GM23338 (cell line): ENCODE data around the gene MAN1C1. TPM values are rescaled to one million over a fixed set of nuclear protein-coding genes. Genes with fewer than 3 reads are reported as not detected.

Source experiments
- ATAC-seq: fragments of 200-7000 bp; cut with Tn5 transposase; 3 replicates; pipeline ENCODE4 v1.9.1; 2020
- DNase-seq: peaks from one replicate; pipeline ENCODE4 v3.0.0-alpha.2; 2015; ENCODE audit warnings: low spot score
- H2AFZ ChIP-seq: fragments of 200-600 bp; sonication (generic); 2 replicates; pipeline ENCODE4 v1.8.0; 2016; ENCODE audit warnings: antibody characterized with exemption, mild to moderate bottlenecking, moderate library complexity
- H3F3A ChIP-seq: fragments of 200-600 bp; sonication (generic); replicated peaks from 2 replicates; pipeline ENCODE4 v1.8.0; 2017; ENCODE audit warnings: antibody characterized with exemption, mixed run types, low read depth
- H3K27ac ChIP-seq: fragments of 200-600 bp; sonication (generic); 2 replicates; pipeline ENCODE4 v1.6.1; 2016; ENCODE audit warnings: low read depth
- H3K27me3 ChIP-seq: fragments of 200-600 bp; sonication (generic); 2 replicates; pipeline ENCODE4 v1.8.0; 2016; ENCODE audit warnings: mild to moderate bottlenecking, mixed run types, moderate library complexity; ENCODE audit not compliant: insufficient read depth
- H3K36me3 ChIP-seq: fragments of 200-600 bp; sonication (generic); 2 replicates; pipeline ENCODE4 v1.8.0; 2016; ENCODE audit warnings: mild to moderate bottlenecking; ENCODE audit not compliant: insufficient read depth
- H3K4me1 ChIP-seq: fragments of 200-600 bp; sonication (generic); 2 replicates; pipeline ENCODE4 v1.8.0; 2016; ENCODE audit warnings: mild to moderate bottlenecking, moderate library complexity; ENCODE audit not compliant: insufficient read depth
- H3K4me2 ChIP-seq: fragments of 200-600 bp; sonication (generic); 2 replicates; pipeline ENCODE4 v1.7.1; 2017; ENCODE audit warnings: mixed run types
- H3K4me3 ChIP-seq: fragments of 200-600 bp; sonication (generic); 2 replicates; pipeline ENCODE4 v1.6.1; 2016; ENCODE audit warnings: mixed run types
- H3K79me2 ChIP-seq: fragments of 200-600 bp; sonication (generic); replicated peaks from 2 replicates; pipeline ENCODE4 v1.8.0; 2017; ENCODE audit warnings: mild to moderate bottlenecking; ENCODE audit not compliant: insufficient read depth
- H3K9me2 ChIP-seq: fragments of 200-600 bp; sonication (generic); 2 replicates; pipeline ENCODE4 v1.8.0; 2017; ENCODE audit not compliant: insufficient read depth
- H4K20me1 ChIP-seq: fragments of 200-600 bp; sonication (generic); replicated peaks from 2 replicates; pipeline ENCODE4 v1.8.0; 2017; ENCODE audit warnings: mild to moderate bottlenecking; ENCODE audit not compliant: insufficient read depth
- H3K27ac Mint-ChIP-seq: 2 replicates; pipeline ENCODE4 v1.8.0; 2020; ENCODE audit warnings: inconsistent platforms, mild to moderate bottlenecking, moderate library complexity, mixed read lengths
- H3K27me3 Mint-ChIP-seq: 3 replicates; pipeline ENCODE4 v1.8.0; 2022; ENCODE audit warnings: low read depth, mild to moderate bottlenecking, moderate library complexity, mixed read lengths, inconsistent platforms; ENCODE audit not compliant: insufficient read depth, poor library complexity
- H3K36me3 Mint-ChIP-seq: 3 replicates; pipeline ENCODE4 v1.8.0; 2021; ENCODE audit warnings: low read depth, mild to moderate bottlenecking, inconsistent platforms, moderate library complexity, mixed read lengths
- H3K4me1 Mint-ChIP-seq: 3 replicates; pipeline ENCODE4 v1.8.0; 2020; ENCODE audit warnings: mild to moderate bottlenecking, inconsistent platforms, mixed read lengths
- H3K4me3 Mint-ChIP-seq: 3 replicates; pipeline ENCODE4 v1.8.0; 2021; ENCODE audit warnings: moderate library complexity, mild to moderate bottlenecking, inconsistent platforms, mixed read lengths
- H3K9me3 Mint-ChIP-seq: 3 replicates; pipeline ENCODE4 v1.8.0; 2020; ENCODE audit warnings: moderate library complexity, mild to moderate bottlenecking, inconsistent platforms, mixed read lengths
- CREB1 ChIP-seq: fragments of 250-450 bp; sonication (Bioruptor Pico); IDR thresholded peaks from 2 replicates; pipeline ENCODE4 v1.5.0; 2020; ENCODE audit warnings: low read depth, mild to moderate bottlenecking, moderate library complexity
- ETS1 ChIP-seq: IDR thresholded peaks from 2 replicates; pipeline ENCODE4 v1.6.1; 2016; ENCODE audit warnings: antibody characterized with exemption
- EZH2phosphoT487 ChIP-seq: fragments of 200-600 bp; sonication (generic); IDR thresholded peaks from one replicate; pipeline ENCODE4 v1.8.1; 2018; ENCODE audit warnings: antibody characterized with exemption; ENCODE audit not compliant: unreplicated experiment
- NANOG ChIP-seq: IDR thresholded peaks from 2 replicates; pipeline ENCODE4 v1.6.1; 2016; ENCODE audit warnings: antibody characterized with exemption, borderline replicate concordance
- REST ChIP-seq: IDR thresholded peaks from one replicate; pipeline ENCODE4 v1.6.1; 2018; ENCODE audit warnings: antibody characterized with exemption; ENCODE audit not compliant: unreplicated experiment
- ZNF114 ChIP-seq: fragments of 250-450 bp; sonication (Bioruptor Pico); IDR thresholded peaks from 2 replicates; pipeline ENCODE4 v1.5.0; 2020; ENCODE audit warnings: mild to moderate bottlenecking, moderate library complexity
- ZNF331 ChIP-seq: fragments of 250-450 bp; sonication (Bioruptor Pico); IDR thresholded peaks from 2 replicates; pipeline ENCODE4 v1.5.0; 2020; ENCODE audit warnings: low read depth, mild to moderate bottlenecking, moderate library complexity
- polyA plus RNA-seq: library from polyadenylated mRNA; unstranded; fragments of >200 nt; fragmentation: Nextera tagmentation; extraction: Ambion mirVana; gene quantifications from 2 replicates; pipeline ENCODE4 v1.2.1, GENCODE V29; 2016
- total RNA-seq: library from RNA; depleted of rRNA; stranded (reverse); fragments of >200 nt; shearing (Covaris generic); gene quantifications from 2 replicates; pipeline ENCODE4 v1.2.3, GENCODE V29; 2014
- TF ChIP-seq, protein P1 (sequence below): fragments of 250-450 bp; sonication (Bioruptor Pico); IDR thresholded peaks from 2 replicates; pipeline ENCODE4 v1.5.0; 2020; ENCODE audit warnings: mild to moderate bottlenecking, moderate library complexity

MAN1C1 gene
- total and polyA plus RNA-seq, 2 experiments from 2014 or later, result 5.4 to 13.6 TPM

- H3K9me2 ChIP-seq, result no peaks in the 10 kb centered on the region
- Mint-ChIP-seq H3K4me3 (no peak overlapping the region), H3K36me3 (peaks cover 2% of the 10 kb centered on the region; the same call in 1 of the 3 replicates), H3K27ac (no peak overlapping the region), H3K9me3 (peaks cover 4% of the 10 kb centered on the region; the same call in 2 of the 3 replicates), H3K4me1 (peaks cover 7% of the 10 kb centered on the region), H3K27me3 (peaks cover 1% of the 10 kb centered on the region)
- H3K27ac ChIP-seq, result no peak overlapping the region
- no peaks in the 10 kb centered on the region; the same call in 1 of the 2 replicates for H4K20me1 ChIP-seq
- H3K27me3 ChIP-seq, result 0 out of 2 replicates have a peak, but pooled peaks cover 4% of the 10 kb centered on the region
- TF ChIP-seq REST, result no peak
- no peak for TF ChIP-seq ETS1
- no peaks in the 10 kb centered on the region for H3K36me3 ChIP-seq
- no peak overlapping the region for H3K4me3 ChIP-seq
- ATAC-seq (no peak; the same call in 2 of the 3 replicates), DNase-seq (no peak)
- no peaks in the 10 kb centered on the region for H3F3A ChIP-seq
- H3K4me1 ChIP-seq, result peaks cover 10% of the 10 kb centered on the region; the same call in 1 of the 2 replicates
- H2AFZ ChIP-seq, result no peak overlapping the region
- H3K79me2 ChIP-seq, result no peaks in the 10 kb centered on the region
- no peak overlapping the region for H3K4me2 ChIP-seq
These were observed 25.5 kb downstream of the MAN1C1 start for GRCh38 chr1:25641931-25642573.

DNA sequence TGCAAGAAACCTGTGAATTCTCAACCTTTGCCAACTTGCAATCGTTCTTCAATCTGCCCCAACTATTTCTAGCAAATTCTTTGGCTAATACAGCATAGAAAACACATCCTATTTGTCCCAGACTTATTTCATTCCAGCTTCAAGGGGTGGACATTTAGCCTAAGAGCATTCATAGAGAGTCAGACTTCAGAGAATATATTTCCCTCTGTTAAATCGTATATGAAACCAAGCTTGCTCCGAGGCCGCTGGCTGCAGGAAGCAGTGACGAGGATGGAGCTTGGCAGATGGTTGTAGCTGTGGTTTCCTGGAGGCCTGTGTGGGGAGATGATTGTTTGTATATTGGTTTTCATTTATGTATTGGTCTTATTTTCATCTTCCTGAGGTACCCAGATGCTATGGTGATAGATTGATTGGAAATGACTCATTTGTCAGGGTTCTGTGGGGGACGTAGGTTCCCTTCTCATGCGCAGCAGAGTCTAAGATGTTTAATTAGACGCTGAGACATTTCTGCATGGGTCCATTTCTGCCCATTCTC, 26.1 kb downstream of the MAN1C1 start:
- Histone ChIP-seq H3F3A (no peaks in the 10 kb centered on the region), H3K9me2 (no peaks in the 10 kb centered on the region), H3K27me3 (0 out of 2 replicates have a peak, but pooled peaks cover 4% of the 10 kb centered on the region), H3K36me3 (no peaks in the 10 kb centered on the region), H3K79me2 (no peaks in the 10 kb centered on the region), H3K4me3 (no peak overlapping the region), H3K27ac (no peak overlapping the region), H4K20me1 (no peaks in the 10 kb centered on the region; the same call in 1 of the 2 replicates), H3K4me2 (no peak overlapping the region), H3K4me1 (peaks cover 10% of the 10 kb centered on the region; the same call in 1 of the 2 replicates), H2AFZ (no peak overlapping the region)
- ATAC-seq (no peak), DNase-seq (no peak)
- H3K27ac Mint-ChIP-seq, result no peak overlapping the region
- no peaks in the 10 kb centered on the region; the same call in 2 of the 3 replicates for H3K9me3 Mint-ChIP-seq
- H3K27me3 Mint-ChIP-seq, result peaks cover 1% of the 10 kb centered on the region
- H3K4me1 Mint-ChIP-seq, result peaks cover 7% of the 10 kb centered on the region
- H3K36me3 Mint-ChIP-seq, result no peaks in the 10 kb centered on the region
- H3K4me3 Mint-ChIP-seq, result no peak overlapping the region
- TF ChIP-seq, protein P1, sequence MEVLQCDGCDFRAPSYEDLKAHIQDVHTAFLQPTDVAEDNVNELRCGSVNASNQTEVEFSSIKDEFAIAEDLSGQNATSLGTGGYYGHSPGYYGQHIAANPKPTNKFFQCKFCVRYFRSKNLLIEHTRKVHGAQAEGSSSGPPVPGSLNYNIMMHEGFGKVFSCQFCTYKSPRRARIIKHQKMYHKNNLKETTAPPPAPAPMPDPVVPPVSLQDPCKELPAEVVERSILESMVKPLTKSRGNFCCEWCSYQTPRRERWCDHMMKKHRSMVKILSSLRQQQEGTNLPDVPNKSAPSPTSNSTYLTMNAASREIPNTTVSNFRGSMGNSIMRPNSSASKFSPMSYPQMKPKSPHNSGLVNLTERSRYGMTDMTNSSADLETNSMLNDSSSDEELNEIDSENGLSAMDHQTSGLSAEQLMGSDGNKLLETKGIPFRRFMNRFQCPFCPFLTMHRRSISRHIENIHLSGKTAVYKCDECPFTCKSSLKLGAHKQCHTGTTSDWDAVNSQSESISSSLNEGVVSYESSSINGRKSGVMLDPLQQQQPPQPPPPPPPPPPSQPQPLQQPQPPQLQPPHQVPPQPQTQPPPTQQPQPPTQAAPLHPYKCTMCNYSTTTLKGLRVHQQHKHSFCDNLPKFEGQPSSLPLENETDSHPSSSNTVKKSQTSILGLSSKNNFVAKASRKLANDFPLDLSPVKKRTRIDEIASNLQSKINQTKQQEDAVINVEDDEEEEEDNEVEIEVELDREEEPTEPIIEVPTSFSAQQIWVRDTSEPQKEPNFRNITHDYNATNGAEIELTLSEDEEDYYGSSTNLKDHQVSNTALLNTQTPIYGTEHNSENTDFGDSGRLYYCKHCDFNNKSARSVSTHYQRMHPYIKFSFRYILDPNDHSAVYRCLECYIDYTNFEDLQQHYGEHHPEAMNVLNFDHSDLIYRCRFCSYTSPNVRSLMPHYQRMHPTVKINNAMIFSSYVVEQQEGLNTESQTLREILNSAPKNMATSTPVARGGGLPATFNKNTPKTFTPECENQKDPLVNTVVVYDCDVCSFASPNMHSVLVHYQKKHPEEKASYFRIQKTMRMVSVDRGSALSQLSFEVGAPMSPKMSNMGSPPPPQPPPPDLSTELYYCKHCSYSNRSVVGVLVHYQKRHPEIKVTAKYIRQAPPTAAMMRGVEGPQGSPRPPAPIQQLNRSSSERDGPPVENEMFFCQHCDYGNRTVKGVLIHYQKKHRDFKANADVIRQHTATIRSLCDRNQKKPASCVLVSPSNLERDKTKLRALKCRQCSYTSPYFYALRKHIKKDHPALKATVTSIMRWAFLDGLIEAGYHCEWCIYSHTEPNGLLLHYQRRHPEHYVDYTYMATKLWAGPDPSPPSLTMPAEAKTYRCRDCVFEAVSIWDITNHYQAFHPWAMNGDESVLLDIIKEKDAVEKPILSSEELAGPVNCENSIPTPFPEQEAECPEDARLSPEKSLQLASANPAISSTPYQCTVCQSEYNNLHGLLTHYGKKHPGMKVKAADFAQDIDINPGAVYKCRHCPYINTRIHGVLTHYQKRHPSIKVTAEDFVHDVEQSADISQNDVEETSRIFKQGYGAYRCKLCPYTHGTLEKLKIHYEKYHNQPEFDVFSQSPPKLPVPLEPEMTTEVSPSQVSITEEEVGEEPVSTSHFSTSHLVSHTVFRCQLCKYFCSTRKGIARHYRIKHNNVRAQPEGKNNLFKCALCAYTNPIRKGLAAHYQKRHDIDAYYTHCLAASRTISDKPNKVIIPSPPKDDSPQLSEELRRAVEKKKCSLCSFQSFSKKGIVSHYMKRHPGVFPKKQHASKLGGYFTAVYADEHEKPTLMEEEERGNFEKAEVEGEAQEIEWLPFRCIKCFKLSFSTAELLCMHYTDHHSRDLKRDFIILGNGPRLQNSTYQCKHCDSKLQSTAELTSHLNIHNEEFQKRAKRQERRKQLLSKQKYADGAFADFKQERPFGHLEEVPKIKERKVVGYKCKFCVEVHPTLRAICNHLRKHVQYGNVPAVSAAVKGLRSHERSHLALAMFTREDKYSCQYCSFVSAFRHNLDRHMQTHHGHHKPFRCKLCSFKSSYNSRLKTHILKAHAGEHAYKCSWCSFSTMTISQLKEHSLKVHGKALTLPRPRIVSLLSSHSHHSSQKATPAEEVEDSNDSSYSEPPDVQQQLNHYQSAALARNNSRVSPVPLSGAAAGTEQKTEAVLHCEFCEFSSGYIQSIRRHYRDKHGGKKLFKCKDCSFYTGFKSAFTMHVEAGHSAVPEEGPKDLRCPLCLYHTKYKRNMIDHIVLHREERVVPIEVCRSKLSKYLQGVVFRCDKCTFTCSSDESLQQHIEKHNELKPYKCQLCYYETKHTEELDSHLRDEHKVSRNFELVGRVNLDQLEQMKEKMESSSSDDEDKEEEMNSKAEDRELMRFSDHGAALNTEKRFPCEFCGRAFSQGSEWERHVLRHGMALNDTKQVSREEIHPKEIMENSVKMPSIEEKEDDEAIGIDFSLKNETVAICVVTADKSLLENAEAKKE (CRISPR knock-in tag), result no peak
- TF ChIP-seq CREB1 (CRISPR knock-in tag) (no peak), ZNF114 (CRISPR knock-in tag) (no peak), NANOG (no peak), EZH2phosphoT487 (no peak), ZNF331 (CRISPR knock-in tag) (no peak)
